NCI-H2171 treated with DMSO at 0.1 percent for 48 hours (cell line): ENCODE measurements around the gene LLCFC1.
"Not testable (repeated sequence)": the region's sequence is repeated elsewhere in the genome, so short reads cannot be mapped to it uniquely, and the experiment has no call there.

Source experiments
- DNase-seq: peaks from one replicate; lab custom pipeline; 2025; lab: John Stamatoyannopoulos, UW

The LLCFC1 gene

GRCh38 chr7:142943706-142944268 is 4.5 kb downstream of the LLCFC1 start:
- DNase-seq = no peak

GRCh38 chr7:142945001-142945400 is 5.7 kb downstream of the LLCFC1 start:
- no peak for DNase-seq

- no peak for DNase-seq
Measured at GRCh38 chr7:142948603-142949002, 9.3 kb downstream of the LLCFC1 start.

GRCh38 chr7:142950235-142950634 is 11.0 kb downstream of the LLCFC1 start:
- DNase-seq = no peak

GRCh38 chr7:142954680-142955268 is 15.5 kb downstream of the LLCFC1 start:
- no peak for DNase-seq

- no peak for DNase-seq
Measured at GRCh38 chr7:142956951-142957623, 17.8 kb downstream of the LLCFC1 start.

- DNase-seq = no peak
Measured at GRCh38 chr7:142957723-142958122, 18.4 kb downstream of the LLCFC1 start.

- DNase-seq = no peak
Measured at GRCh38 chr7:142959202-142959601, 19.9 kb downstream of the LLCFC1 start.

- DNase-seq = no peak
Measured at GRCh38 chr7:142960955-142961512, 21.8 kb downstream of the LLCFC1 start.

- DNase-seq = no peak
Measured at GRCh38 chr7:142961595-142961972, 22.3 kb downstream of the LLCFC1 start.

GRCh38 chr7:142961973-142962926 is 23.0 kb downstream of the LLCFC1 start, which contains the start of gene KEL:
TSS of gene KEL (minus strand) at chr7:142962363. CDS start at chr7:142962206, 157 bp downstream.
- DNase-seq = no peak

- DNase-seq = no peak
Measured at GRCh38 chr7:142962991-142963390, 23.7 kb downstream of the LLCFC1 start.

- no peak for DNase-seq
Measured at GRCh38 chr7:142963993-142964392, 24.7 kb downstream of the LLCFC1 start.

- no peak for DNase-seq
Measured at GRCh38 chr7:142964502-142965246, 25.4 kb downstream of the LLCFC1 start.

GRCh38 chr7:142968229-142968628 is 28.9 kb downstream of the LLCFC1 start:
- DNase-seq = no peak

GRCh38 chr7:142969183-142969582 is 29.9 kb downstream of the LLCFC1 start:
- DNase-seq = no peak

GRCh38 chr7:142974626-142975025 is 35.3 kb downstream of the LLCFC1 start:
- no peak for DNase-seq

- not testable (repeated sequence) for DNase-seq
Measured at GRCh38 chr7:142978402-142978801, 39.1 kb downstream of the LLCFC1 start.

- DNase-seq = no peak
Measured at GRCh38 chr7:142983825-142984224, 44.5 kb downstream of the LLCFC1 start.

- DNase-seq = no peak
Measured at GRCh38 chr7:142984297-142984696, 45.0 kb downstream of the LLCFC1 start.
